GM10266 (cell line): ENCODE measurements around the gene SRXN1.

Source experiments
- DNase-seq: peaks from one replicate; pipeline ENCODE4 v3.0.0; 2012; ENCODE audit errors: extremely low spot score
- CTCF ChIP-seq: IDR thresholded peaks from 2 replicates; pipeline ENCODE4 v1.5.1; 2012; ENCODE audit warnings: mild to moderate bottlenecking, low read depth; ENCODE audit not compliant: control insufficient read depth, insufficient read depth; ENCODE audit errors: missing control alignments

SRXN1 gene

GRCh38 chr20:653110-653589, at the start of gene SRXN1:
Gene SRXN1, minus strand, starts transcription at chr20:653200. Its CDS starts 15 bp downstream, at chr20:653185.
- peak; percentile 97 for DNase-seq
- TF ChIP-seq CTCF, result peak; percentile 88

- TF ChIP-seq CTCF, result no peak
- DNase-seq, result no peak
These were observed 48.6 kb upstream of the SRXN1 start for GRCh38 chr20:701401-702129.

GRCh38 chr20:699811-700338, 46.9 kb upstream of the SRXN1 start:
- TF ChIP-seq CTCF, result no peak
- DNase-seq, result no peak

- no peak for DNase-seq
- no peak for TF ChIP-seq CTCF
These were observed 46.3 kb upstream of the SRXN1 start for GRCh38 chr20:699342-699741.

- DNase-seq, result no peak
- no peak for TF ChIP-seq CTCF
These were observed 45.3 kb upstream of the SRXN1 start for GRCh38 chr20:698276-698675.

- no peak for TF ChIP-seq CTCF
- DNase-seq, result no peak
These were observed 44.8 kb upstream of the SRXN1 start for GRCh38 chr20:697826-698225.

- no peak for TF ChIP-seq CTCF
- DNase-seq, result no peak
These were observed 42.3 kb upstream of the SRXN1 start for GRCh38 chr20:695165-695866.
